IMR-90 (cell line): Measurements from ENCODE around the gene ATP11B. TPM values are rescaled to one million over a fixed set of nuclear protein-coding genes. Genes with fewer than 3 reads are reported as not detected.

Experiments used
- ATAC-seq: fragments of 200-7000 bp; cut with Tn5 transposase; 2 replicates; pipeline ENCODE4 v1.9.1; 2020; ENCODE audit warnings: low read depth, mild to moderate bottlenecking, moderate library complexity
- BruUV-seq: library from RNA; stranded (reverse); fragments of 400-500 nt; replicated peaks from 2 replicates; lab custom pipeline; 2021; lab: Mats Ljungman, UMichigan
- CTCF ChIA-PET: fragments of 300-600 bp; formaldehyde crosslinking; extraction: SDS; loops from one replicate; lab custom pipeline; 2021; ENCODE audit warnings: antibody characterized with exemption; lab: Yijun Ruan, JAX
- POLR2A ChIA-PET: fragments of 300-600 bp; sonication (Branson Sonifier 250); formaldehyde crosslinking; loops from one replicate; lab custom pipeline; 2022; ENCODE audit warnings: antibody characterized with exemption; ENCODE audit not compliant: unreplicated experiment; lab: Charles Lee
- DNase-seq: peaks from one replicate; pipeline ENCODE4 v3.0.0; 2013
- H2AFZ ChIP-seq: replicated peaks from 2 replicates; pipeline ENCODE3; 2013; ENCODE audit warnings: low read length, mild to moderate bottlenecking; ENCODE audit not compliant: poor library complexity
- H2AK5ac ChIP-seq: 2 replicates; pipeline ENCODE4 v1.6.1; 2013; ENCODE audit warnings: low read depth, low read length, inconsistent platforms
- H2AK9ac ChIP-seq: replicated peaks from 2 replicates; pipeline ENCODE3; 2013; ENCODE audit warnings: mild to moderate bottlenecking, low read depth, low read length, moderate library complexity; ENCODE audit not compliant: poor library complexity
- H2BK120ac ChIP-seq: 2 replicates; pipeline ENCODE4 v1.6.1; 2013; ENCODE audit warnings: low read depth, low read length, inconsistent platforms
- H2BK15ac ChIP-seq: 3 replicates; pipeline ENCODE4 v1.6.1; 2013; ENCODE audit warnings: low read depth, low read length, inconsistent platforms
- H2BK20ac ChIP-seq: 2 replicates; pipeline ENCODE4 v1.6.1; 2013; ENCODE audit warnings: low read depth, mild to moderate bottlenecking, inconsistent platforms, low read length, moderate library complexity
- H2BK5ac ChIP-seq: 2 replicates; pipeline ENCODE4 v1.6.1; 2013; ENCODE audit warnings: mild to moderate bottlenecking, low read depth, low read length, inconsistent platforms; ENCODE audit not compliant: poor library complexity, severe bottlenecking
- H3K14ac ChIP-seq: replicated peaks from 2 replicates; pipeline ENCODE4 v1.6.1; 2013; ENCODE audit warnings: low read depth, low read length, inconsistent platforms
- H3K18ac ChIP-seq: 2 replicates; pipeline ENCODE4 v1.6.1; 2013; ENCODE audit warnings: low read depth, low read length, control low read depth
- H3K23ac ChIP-seq: 2 replicates; pipeline ENCODE4 v1.6.1; 2013; ENCODE audit warnings: low read depth, low read length, inconsistent platforms
- H3K27ac ChIP-seq: 2 replicates; pipeline ENCODE4 v1.5.1; 2013; ENCODE audit warnings: mild to moderate bottlenecking, control low read depth, low read length; ENCODE audit not compliant: insufficient read depth
- H3K27me3 ChIP-seq: 2 replicates; pipeline ENCODE4 v1.6.1; 2013; ENCODE audit warnings: low read length; ENCODE audit not compliant: control insufficient read depth, insufficient read depth
- H3K36me3 ChIP-seq: 2 replicates; pipeline ENCODE4 v1.6.1; 2013; ENCODE audit warnings: low read length, mixed read lengths; ENCODE audit not compliant: control insufficient read depth, insufficient read depth
- H3K4ac ChIP-seq: 2 replicates; pipeline ENCODE4 v1.6.1; 2013; ENCODE audit warnings: low read depth, low read length, inconsistent platforms
- H3K4me1 ChIP-seq: 2 replicates; pipeline ENCODE4 v1.6.1; 2013; ENCODE audit warnings: low read length, mixed read lengths; ENCODE audit not compliant: control insufficient read depth, insufficient read depth
- H3K4me2 ChIP-seq: 2 replicates; pipeline ENCODE4 v1.6.1; 2013; ENCODE audit warnings: low read depth, mild to moderate bottlenecking, control low read depth, low read length, moderate library complexity
- H3K4me3 ChIP-seq: 2 replicates; pipeline ENCODE4 v1.5.1; 2013; ENCODE audit warnings: low read depth, mild to moderate bottlenecking, control low read depth, low read length, moderate library complexity; ENCODE audit not compliant: insufficient read depth
- H3K56ac ChIP-seq: 2 replicates; pipeline ENCODE4 v1.6.1; 2013; ENCODE audit warnings: low read length, inconsistent platforms; ENCODE audit not compliant: insufficient read depth; ENCODE audit errors: extremely low read depth
- H3K79me1 ChIP-seq, 2 experiments: 2 replicates each; pipeline ENCODE4 v1.6.1; 2013; ENCODE audit warnings: low read length in 2 of 2, inconsistent platforms in 1 of 2, low read depth in 1 of 2
- H3K9ac ChIP-seq: 2 replicates; pipeline ENCODE4 v1.6.1; 2013; ENCODE audit warnings: low read depth, low read length, control low read depth
- H3K9me1 ChIP-seq: 2 replicates; pipeline ENCODE4 v1.6.1; 2013; ENCODE audit warnings: low read length, inconsistent platforms; ENCODE audit not compliant: insufficient read depth
- H3K9me3 ChIP-seq: 2 replicates; pipeline ENCODE4 v1.6.1; 2013; ENCODE audit warnings: low read length; ENCODE audit not compliant: control insufficient read depth, insufficient read depth
- H4K20me1 ChIP-seq: 2 replicates; pipeline ENCODE4 v1.6.1; 2013; ENCODE audit warnings: low read length, inconsistent platforms; ENCODE audit not compliant: insufficient read depth
- H4K5ac ChIP-seq: 2 replicates; pipeline ENCODE4 v1.6.1; 2013; ENCODE audit warnings: mild to moderate bottlenecking, low read depth, low read length, control low read depth
- H4K8ac ChIP-seq, 2 experiments: 2 replicates each; pipeline ENCODE4 v1.6.1; 2013; ENCODE audit warnings: low read depth in 2 of 2, low read length in 2 of 2, control low read depth in 1 of 2, inconsistent platforms in 1 of 2
- H4K91ac ChIP-seq: 2 replicates; pipeline ENCODE4 v1.6.1; 2013; ENCODE audit warnings: low read depth, low read length, inconsistent platforms; ENCODE audit not compliant: insufficient read depth
- BHLHE40 ChIP-seq: fragments of 150-350 bp; IDR thresholded peaks from 2 replicates; pipeline ENCODE4 v1.6.1; 2016; ENCODE audit warnings: mild to moderate bottlenecking, low read depth, low read length
- MXI1 ChIP-seq: IDR thresholded peaks from 2 replicates; pipeline ENCODE4 v1.6.1; 2012; ENCODE audit warnings: low read depth, mild to moderate bottlenecking, low read length, moderate library complexity, borderline replicate concordance
- NFE2L2 ChIP-seq: fragments of 150-350 bp; IDR thresholded peaks from 2 replicates; pipeline ENCODE4 v1.6.1; 2016; ENCODE audit warnings: low read depth, mild to moderate bottlenecking, low read length
- POLR2A ChIP-seq: IDR thresholded peaks from 2 replicates; pipeline ENCODE4 v1.6.1; 2012; ENCODE audit warnings: mild to moderate bottlenecking, low read depth, low read length
- RAD21 ChIP-seq: IDR thresholded peaks from 2 replicates; pipeline ENCODE4 v1.6.1; 2012; ENCODE audit warnings: low read length, improper control_type of control experiment
- WGBS, 2 experiments: methylation state at CpG; one replicate each; pipeline versions ENCODE4 v1.1.5 to v1.1.7; 2013; ENCODE audit warnings: missing lambda C conversion rate in 2 of 2; ENCODE audit not compliant: insufficient read length in 1 of 2; ENCODE audit errors: extremely low coverage in 2 of 2; 5-methylcytosine and 5-hydroxymethylcytosine counted together
- dilution Hi-C: fragments of 300-500 bp; cut with HindIII; formaldehyde crosslinking; loops from one replicate; pipeline ENCODE4 v1.14.3; 2018; ENCODE audit warnings: low sequenced_read_pairs; ENCODE audit not compliant: unreplicated experiment
- in situ Hi-C: fragments of 300-500 bp; cut with MboI; formaldehyde crosslinking; loops from 3 replicates; pipeline ENCODE4 v1.14.3; 2019; ENCODE audit warnings: low sequenced_read_pairs, inconsistent platforms, mixed read lengths
- intact Hi-C: fragments of 100-400 bp; cut with micrococcal nuclease; formaldehyde crosslinking; loops from 2 replicates; pipeline ENCODE4 v1.10.0; 2022
- polyA plus RNA-seq, 3 experiments: library from polyadenylated mRNA; depleted of rRNA; stranded (reverse); fragments of >200 nt; gene quantifications; 2 replicates each; pipeline ENCODE4 v1.2.3, GENCODE V29; 2012; ENCODE audit warnings: low replicate concordance in 1 of 3
- total RNA-seq: library from RNA; depleted of rRNA; stranded (reverse); fragments of >200 nt; gene quantifications from 2 replicates; pipeline ENCODE4 v1.2.3, GENCODE V29; 2012

Gene ATP11B
- total and polyA plus RNA-seq, 2 of the 4 experiments (the other 2 are of a cell fraction): 10.0 to 39.6 TPM

- TF ChIP-seq RAD21: no peak
- TF ChIP-seq NFE2L2: no peak
- TF ChIP-seq MXI1: no peak
- TF ChIP-seq BHLHE40: no peak
- TF ChIP-seq POLR2A: no peak
- Histone ChIP-seq H3K27me3 (no peaks in the 10 kb centered on the region), H3K23ac (no peak overlapping the region), H2BK120ac (no peak overlapping the region), H2BK15ac (no peak overlapping the region), H2AK9ac (no peak overlapping the region), H3K9me1 (no peaks in the 10 kb centered on the region), H3K27ac (no peak overlapping the region), H2AFZ (no peak overlapping the region), H3K14ac (no peak overlapping the region), H4K8ac (no peak overlapping the region), H3K56ac (no peak overlapping the region), H4K20me1 (no peaks in the 10 kb centered on the region), H3K4me2 (no peak overlapping the region), H2BK5ac (no peak overlapping the region), H3K4me3 (no peak overlapping the region), H3K4ac (no peak overlapping the region), H2BK20ac (no peak overlapping the region), H3K18ac (no peak overlapping the region), H4K5ac (no peak overlapping the region), H3K9me3 (no peaks in the 10 kb centered on the region), H3K9ac (no peak overlapping the region), H4K91ac (no peak overlapping the region), H2AK5ac (no peak overlapping the region), H3K4me1 (no peaks in the 10 kb centered on the region), H3K79me1 (no peaks in the 10 kb centered on the region; a peak in 1 of 4 replicates), H3K36me3 (peaks cover 3% of the 10 kb centered on the region; the same call in 1 of the 2 replicates)
- intact Hi-C loops (no loop called here), in situ Hi-C loops (no loop called here), dilution Hi-C loops (no loop called here)
- DNase-seq: no peak
- ChIA-PET CTCF (interaction anchor here (0.6 kb wide), 1 partner anchor 1508 kb away, joined by 3 read pairs; no protein-coding TSS in a partner anchor), POLR2A (no interaction called here)
- WGBS, 2 experiments: no CpG with 5 or more reads among the region's 2 CpGs
- ATAC-seq: no peak
- BruUV-seq: no TSS peak
These were observed 103.2 kb downstream of the ATP11B start for GRCh38 chr3:182896553-182896952.
